Jurkat, Clone E6-1 (cell line): ENCODE measurements around the gene STX2.

Experiments
- DNase-seq: peaks from one replicate; pipeline ENCODE4 v3.0.0-alpha.2; 2011; ENCODE audit warnings: low read depth, low spot score
- H3K4me3 ChIP-seq: 2 replicates; pipeline ENCODE4 v1.5.1; 2011; ENCODE audit warnings: mild to moderate bottlenecking, low read length, control low read depth, moderate library complexity

STX2 gene

DNA sequence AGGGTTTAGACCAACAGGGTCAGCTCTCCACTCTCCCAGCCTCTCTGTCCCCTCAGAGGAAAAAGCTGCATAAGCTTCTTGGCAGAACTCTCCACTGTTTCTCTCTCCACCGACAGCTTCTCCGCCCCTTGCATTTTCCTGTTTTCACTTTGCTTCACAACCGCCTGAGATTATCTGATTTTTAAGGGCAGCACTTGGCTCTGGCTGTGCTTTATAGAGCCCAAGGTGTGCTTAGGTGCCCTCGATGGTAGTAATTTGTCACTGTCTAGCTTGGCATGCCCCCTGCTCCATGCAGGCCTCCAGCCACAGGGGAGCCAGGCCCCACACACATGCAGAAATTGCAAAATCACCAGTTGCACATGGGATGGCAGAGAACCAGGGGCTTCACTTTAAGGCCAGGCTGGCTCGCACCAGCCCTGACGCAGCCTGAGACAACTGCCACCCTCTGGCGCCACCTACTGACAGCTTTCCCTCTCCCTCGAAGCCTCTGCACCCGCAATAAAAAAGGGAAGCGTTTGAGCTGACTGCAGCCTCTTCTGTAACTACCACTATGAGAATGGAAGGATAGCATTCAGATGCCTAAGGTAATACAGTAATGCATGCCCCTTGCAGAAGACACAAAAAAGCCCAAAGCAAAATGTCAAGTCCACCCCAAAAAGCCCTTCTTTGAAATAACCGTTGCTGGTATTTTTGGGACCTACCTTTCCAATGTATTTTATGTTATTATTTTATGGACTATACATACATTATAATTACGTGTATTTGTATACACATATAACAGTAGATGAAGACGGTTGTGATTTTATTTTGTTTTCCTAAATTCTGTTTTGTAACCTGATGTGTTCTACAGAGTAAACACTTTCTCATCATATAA is 90.9 kb downstream of the STX2 start:
- peak; percentile 57 for DNase-seq
- H3K4me3 ChIP-seq = no peak overlapping the region

DNA sequence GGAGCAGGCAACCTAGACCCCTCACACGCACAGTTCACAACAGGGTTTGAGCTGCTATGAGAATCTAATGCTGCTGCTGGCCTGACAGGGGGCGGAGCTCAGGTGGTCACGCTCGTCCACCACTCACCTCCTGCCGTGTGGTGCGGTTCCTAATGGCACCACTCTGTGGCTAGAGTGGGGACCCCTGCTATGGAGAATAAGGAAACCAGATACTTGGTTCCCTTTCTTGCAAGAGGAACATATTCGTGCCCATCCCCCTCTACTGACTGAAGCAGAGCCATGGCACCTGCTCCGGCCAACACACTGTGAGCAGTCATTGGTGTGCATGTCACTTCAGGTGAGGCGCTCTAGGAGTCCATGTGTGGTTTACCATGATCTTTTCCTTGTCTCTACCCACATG is 92.5 kb downstream of the STX2 start:
- H3K4me3 ChIP-seq = no peak overlapping the region
- no peak for DNase-seq

DNA sequence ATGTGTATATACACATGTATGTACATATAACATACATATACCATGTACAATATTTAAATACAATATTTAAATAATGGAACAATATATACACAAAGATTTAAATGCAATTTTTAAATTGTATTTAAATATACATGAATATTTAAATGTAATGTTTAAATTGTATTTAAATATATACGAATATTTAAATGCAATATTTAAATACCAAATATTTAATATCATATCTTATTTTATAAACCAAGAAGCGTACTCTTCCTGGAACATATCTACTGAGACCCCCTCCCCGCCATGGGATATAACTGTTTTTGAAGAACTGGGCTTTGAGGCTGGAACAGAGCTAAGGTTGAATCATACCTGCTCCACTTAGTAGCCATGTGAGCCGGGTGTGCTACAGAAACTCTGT is 93.1 kb downstream of the STX2 start:
- DNase-seq = no peak
- no peak overlapping the region for H3K4me3 ChIP-seq

DNA sequence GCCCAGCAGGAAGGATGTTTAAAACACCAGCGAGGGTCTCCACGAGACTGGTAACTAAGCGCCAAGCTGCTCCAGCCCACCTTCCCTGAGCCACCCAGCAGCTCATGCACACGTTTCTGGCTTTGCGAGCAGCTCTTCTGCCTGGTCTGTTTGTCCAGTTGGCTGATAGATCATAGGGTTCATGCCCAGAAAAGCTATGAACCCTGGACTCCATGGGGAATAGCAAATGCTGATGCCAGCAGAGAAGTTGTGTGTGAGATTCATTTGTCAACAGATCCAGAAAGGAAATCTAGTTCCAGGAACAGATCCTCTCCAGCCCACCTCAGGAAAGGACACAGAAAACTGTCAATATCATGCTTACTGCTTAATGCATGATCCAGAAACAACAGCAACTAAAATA is 94.8 kb downstream of the STX2 start:
- no peak overlapping the region for H3K4me3 ChIP-seq
- no peak for DNase-seq

DNA sequence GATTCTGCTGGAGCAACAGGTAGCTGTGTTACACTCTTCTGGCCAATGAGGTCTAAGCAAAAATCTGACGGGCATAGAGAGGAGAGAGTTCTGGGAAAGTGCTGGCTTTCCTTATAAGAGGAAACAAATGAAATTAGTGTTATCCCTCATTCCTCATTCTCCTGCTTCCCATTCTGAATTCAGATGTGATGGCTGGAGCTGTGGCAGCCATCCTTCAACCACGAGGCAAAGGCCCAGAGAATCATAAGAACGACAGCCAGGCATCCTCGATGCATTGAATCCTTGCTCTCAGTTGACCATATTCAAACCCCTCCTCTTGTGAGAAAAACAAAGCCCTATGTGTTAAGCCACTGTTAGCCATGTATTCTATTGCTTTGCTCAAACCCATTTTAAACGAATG is 95.4 kb downstream of the STX2 start:
- no peak overlapping the region for H3K4me3 ChIP-seq
- DNase-seq = no peak

DNA sequence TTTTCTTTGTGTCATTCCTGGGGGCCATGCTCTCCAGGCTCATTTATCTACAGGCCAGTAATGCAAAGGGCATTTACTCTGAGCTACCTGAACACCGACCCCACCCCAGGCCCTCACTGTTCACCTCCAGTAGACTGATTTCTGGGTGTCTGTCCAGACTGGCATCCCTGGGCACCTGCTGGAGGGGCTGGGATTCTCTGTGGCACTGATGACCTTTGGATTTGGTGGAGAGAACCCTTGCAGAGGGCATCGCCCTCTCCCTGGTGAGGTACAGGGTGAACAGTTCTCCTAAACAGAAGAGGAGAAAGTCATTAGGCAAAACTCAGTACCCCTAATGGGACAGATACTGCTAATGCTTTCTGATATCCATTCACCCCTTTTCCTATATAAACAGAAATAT is 95.9 kb downstream of the STX2 start:
- DNase-seq = no peak
- H3K4me3 ChIP-seq = no peak overlapping the region

DNA sequence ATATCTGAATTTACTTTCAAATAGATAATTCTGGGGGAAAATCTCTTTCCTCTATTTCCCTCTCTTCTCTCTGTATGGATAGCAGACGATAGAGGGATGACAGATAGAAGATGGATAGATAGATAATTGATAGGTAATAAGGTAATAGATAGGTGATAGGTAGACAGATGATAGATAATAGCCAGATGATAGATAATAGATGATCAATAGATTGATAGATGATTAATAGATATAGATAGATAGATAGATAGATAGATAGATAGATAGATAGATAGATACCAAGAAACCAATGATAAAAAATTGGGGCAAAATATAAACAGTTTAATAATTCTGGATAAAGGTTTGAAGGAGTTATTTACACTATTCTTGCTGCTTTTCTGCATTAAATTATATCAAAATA is 96.3 kb downstream of the STX2 start:
- DNase-seq = no peak
- no peak overlapping the region for H3K4me3 ChIP-seq

DNA sequence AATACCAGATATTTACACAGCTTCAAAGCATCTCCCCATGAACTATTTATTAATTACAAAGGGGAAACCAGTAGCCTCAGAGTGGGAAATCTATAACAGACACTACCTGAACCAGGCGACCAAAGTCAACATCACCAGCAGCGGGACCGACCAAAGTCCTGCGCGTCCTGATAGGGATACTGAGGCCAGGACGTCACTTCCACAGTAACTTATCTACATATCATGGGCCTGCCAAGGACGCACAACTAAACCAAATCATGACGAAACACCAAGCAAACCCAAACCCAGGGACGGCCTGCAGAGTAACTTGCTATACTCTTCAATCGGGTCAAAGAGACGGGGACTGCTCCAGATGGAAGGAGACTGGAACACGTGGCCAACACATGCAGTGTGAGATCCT is 96.9 kb downstream of the STX2 start:
- no peak overlapping the region for H3K4me3 ChIP-seq
- DNase-seq = no peak
